HEK293 (cell line): Measurements from ENCODE around the gene CARD6.
A peak's percentile ranks its signal among the peaks of the same experiment; 100 is the strongest.
"Not testable (repeated sequence)": the region's sequence is repeated elsewhere in the genome, so short reads cannot be mapped to it uniquely, and the experiment has no call there.

ENCODE experiments used
- CTCF ChIA-PET: fragments of 350-600 bp; formaldehyde crosslinking; extraction: SDS; loops from one replicate; lab custom pipeline; 2021; ENCODE audit warnings: antibody characterized with exemption; lab: Yijun Ruan, JAX
- POLR2A ChIA-PET: fragments of 300-600 bp; formaldehyde crosslinking; extraction: SDS; loops from one replicate; lab custom pipeline; 2020; ENCODE audit warnings: antibody characterized with exemption, inconsistent platforms; lab: Yijun Ruan, JAX
- H3K27ac ChIP-seq: fragments of 200-500 bp; sonication (Bioruptor generic); 2 replicates; pipeline ENCODE4 v1.5.1; 2014; ENCODE audit warnings: low read depth, low read length, control low read depth, inconsistent platforms; ENCODE audit errors: extremely low read depth
- H3K36me3 ChIP-seq, 2 experiments: fragments of 200-500 bp in 1 of 2; sonication (Bioruptor generic) in 1 of 2; 1 replicate in 1 of 2; 2 replicates in 1 of 2; pipeline ENCODE4 v1.5.1; 2014 to 2017; ENCODE audit warnings: inconsistent platforms in 2 of 2, low read length in 2 of 2; ENCODE audit not compliant: control insufficient read depth in 2 of 2, insufficient read depth in 1 of 2
- H3K4me1 ChIP-seq: fragments of 200-500 bp; sonication (Bioruptor generic); 2 replicates; pipeline ENCODE4 v1.5.1; 2014; ENCODE audit warnings: mild to moderate bottlenecking, low read length, inconsistent platforms; ENCODE audit not compliant: control insufficient read depth, insufficient read depth
- H3K4me3 ChIP-seq: 2 replicates; pipeline ENCODE4 v1.5.1; 2011; ENCODE audit warnings: low read depth, mild to moderate bottlenecking, control low read depth, low read length, moderate library complexity
- H3K9me3 ChIP-seq: fragments of 200-500 bp; sonication (Bioruptor generic); 2 replicates; pipeline ENCODE4 v1.5.1; 2014; ENCODE audit warnings: low read depth, low read length, inconsistent platforms; ENCODE audit not compliant: control insufficient read depth, insufficient read depth
- GFI1B ChIP-seq: fragments of 450-650 bp; formaldehyde crosslinking; IDR thresholded peaks from 2 replicates; pipeline ENCODE4 v1.5.1; 2016; ENCODE audit warnings: missing biosample characterization, missing genetic modification characterization
- KLF10 ChIP-seq: fragments of 450-650 bp; IDR thresholded peaks from 2 replicates; pipeline ENCODE4 v1.5.1; 2018; ENCODE audit warnings: missing biosample characterization, mild to moderate bottlenecking, missing genetic modification characterization
- PRDM10 ChIP-seq: fragments of 450-650 bp; formaldehyde crosslinking; IDR thresholded peaks from 2 replicates; pipeline ENCODE4 v1.5.1; 2016; ENCODE audit warnings: missing biosample characterization, missing genetic modification characterization
- PRDM2 ChIP-seq: fragments of 450-650 bp; formaldehyde crosslinking; IDR thresholded peaks from 2 replicates; pipeline ENCODE4 v1.5.1; 2016; ENCODE audit warnings: missing biosample characterization, missing genetic modification characterization, borderline replicate concordance
- WT1 ChIP-seq: fragments of 450-650 bp; formaldehyde crosslinking; IDR thresholded peaks from 2 replicates; pipeline ENCODE4 v1.5.1; 2016; ENCODE audit warnings: missing biosample characterization, missing genetic modification characterization
- ZNF146 ChIP-seq: fragments of 450-650 bp; formaldehyde crosslinking; IDR thresholded peaks from 2 replicates; pipeline ENCODE4 v1.5.1; 2016; ENCODE audit warnings: missing biosample characterization, missing genetic modification characterization
- ZNF354C ChIP-seq: fragments of 450-650 bp; formaldehyde crosslinking; IDR thresholded peaks from 2 replicates; pipeline ENCODE4 v1.5.1; 2016; ENCODE audit warnings: missing biosample characterization, missing genetic modification characterization, low read depth, borderline replicate concordance
- ZNF548 ChIP-seq: fragments of 450-650 bp; formaldehyde crosslinking; IDR thresholded peaks from 2 replicates; pipeline ENCODE4 v1.5.1; 2016; ENCODE audit warnings: missing biosample characterization, missing genetic modification characterization
- ZNF585B ChIP-seq: fragments of 450-650 bp; formaldehyde crosslinking; IDR thresholded peaks from 2 replicates; pipeline ENCODE4 v1.5.1; 2016; ENCODE audit warnings: missing biosample characterization, missing genetic modification characterization
- ZNF654 ChIP-seq: fragments of 450-650 bp; formaldehyde crosslinking; IDR thresholded peaks from 2 replicates; pipeline ENCODE4 v1.5.1; 2016; ENCODE audit warnings: low read depth, missing biosample characterization, missing genetic modification characterization

CARD6 gene

GRCh38 chr5:40879163-40879942 is 38.2 kb downstream of the CARD6 start (continued):
- TF ChIP-seq PRDM2 (tag by site-specific recombination): no peak
- peak; percentile 95 for TF ChIP-seq ZNF654 (tag by site-specific recombination)
- peak; percentile 27; the same call in 1 of the 2 replicates for TF ChIP-seq PRDM10 (tag by site-specific recombination)
- no peak for TF ChIP-seq KLF10 (tag by site-specific recombination)
- no peak for TF ChIP-seq WT1 (tag by site-specific recombination)
- TF ChIP-seq ZNF146 (tag by site-specific recombination): no peak
- no peak for TF ChIP-seq ZNF354C (tag by site-specific recombination)
- no peak for TF ChIP-seq GFI1B

GRCh38 chr5:40882291-40882690 is 41.1 kb downstream of the CARD6 start:
- POLR2A ChIA-PET: no interaction called here
- TF ChIP-seq ZNF548 (no peak), ZNF585B (tag by site-specific recombination) (peak; percentile 99)

GRCh38 chr5:40883051-40883450 is 41.9 kb downstream of the CARD6 start:
- H3K4me3 ChIP-seq, POLR2A ChIA-PET, H3K36me3 ChIP-seq, H3K27ac ChIP-seq, H3K4me1 ChIP-seq, CTCF ChIA-PET, H3K9me3 ChIP-seq: not testable (repeated sequence)

More at GRCh38 chr5:40882291-40882690, 41.1 kb downstream of the CARD6 start:
- no peaks in the 10 kb centered on the region for H3K36me3 ChIP-seq
- no peak overlapping the region for H3K27ac ChIP-seq
- no peaks in the 10 kb centered on the region for H3K9me3 ChIP-seq
- H3K4me1 ChIP-seq: no peaks in the 10 kb centered on the region
- CTCF ChIA-PET: no interaction called here
- H3K4me3 ChIP-seq: no peak overlapping the region
